Body of pancreas (tissue), 4 donors: ENCODE data around the gene ZNF592.

Experiments
- CTCF ChIP-seq, 7 experiments: fragments of 450-650 bp in 4 of 7; fragments of 200-600 bp in 3 of 7; sonication (generic) in 3 of 7; IDR thresholded peaks; one replicate each; pipeline ENCODE4 v1.5.1; 2016 to 2019; ENCODE audit warnings: antibody characterized with exemption in 7 of 7
- POLR2A ChIP-seq, 3 donors: fragments of 450-650 bp; IDR thresholded peaks; one replicate each; pipeline ENCODE4 v1.6.1; 2016; ENCODE audit warnings: antibody characterized with exemption in 3 of 3, mild to moderate bottlenecking in 2 of 3

- no peak for TF ChIP-seq CTCF (IDR thresholded peaks at IDR 0.05)
- no peak for TF ChIP-seq POLR2A (IDR thresholded peaks at IDR 0.05)
Measured at GRCh38 chr15:84731774-84732173, 16.6 kb upstream of the ZNF592 start.
